ENCODE measurements around the gene RNF217. TPM values are rescaled to one million over a fixed set of nuclear protein-coding genes. Genes with fewer than 3 reads are reported as not detected.

RNF217 gene
- total RNA-seq, 1 donor from 2014 or later = 14.2 TPM

GRCh38 chr6:125004198-125004597 lies 42.0 kb downstream of the RNF217 start:
- H3K4me3 ChIP-seq (ENCODE audit: low read depth, low read length) = no peak overlapping the region
- FAIRE-seq = no peak
- H3K27me3 ChIP-seq (ENCODE audit: control insufficient read depth, insufficient read depth, low read length) = no peaks in the 10 kb centered on the region
- DNase-seq (ENCODE audit: low read depth) = no peak
- peaks cover 1% of the 10 kb centered on the region for H3K36me3 ChIP-seq (ENCODE audit: control insufficient read depth, insufficient read depth, low read length)
- no peak for TF ChIP-seq CTCF (IDR thresholded peaks at IDR 0.05; ENCODE audit: insufficient read depth, low read length, severe bottlenecking)

- no peak overlapping the region for H3K4me3 ChIP-seq (ENCODE audit: low read depth, low read length)
- TF ChIP-seq CTCF (IDR thresholded peaks at IDR 0.05; ENCODE audit: insufficient read depth, low read length, severe bottlenecking) = no peak
- no peaks in the 10 kb centered on the region for H3K27me3 ChIP-seq (ENCODE audit: control insufficient read depth, insufficient read depth, low read length)
- FAIRE-seq = no peak
- peak; percentile 48 for DNase-seq (ENCODE audit: low read depth)
- peaks cover 1% of the 10 kb centered on the region for H3K36me3 ChIP-seq (ENCODE audit: control insufficient read depth, insufficient read depth, low read length)
Measured at GRCh38 chr6:125004797-125005595, 42.8 kb downstream of the RNF217 start.

- H3K4me3 ChIP-seq (ENCODE audit: low read depth, low read length) = no peak overlapping the region
- no peak for DNase-seq (ENCODE audit: low read depth)
- no peak for TF ChIP-seq CTCF (IDR thresholded peaks at IDR 0.05; ENCODE audit: insufficient read depth, low read length, severe bottlenecking)
- H3K27me3 ChIP-seq (ENCODE audit: control insufficient read depth, insufficient read depth, low read length) = no peaks in the 10 kb centered on the region
- FAIRE-seq = peak; percentile 95
- H3K36me3 ChIP-seq (ENCODE audit: control insufficient read depth, insufficient read depth, low read length) = peaks cover 1% of the 10 kb centered on the region
Measured at GRCh38 chr6:125008261-125008703, 46.0 kb downstream of the RNF217 start.

- Histone ChIP-seq H3K4me3 (ENCODE audit: low read depth, low read length) (no peak overlapping the region), H3K27me3 (ENCODE audit: control insufficient read depth, insufficient read depth, low read length) (no peaks in the 10 kb centered on the region), H3K36me3 (ENCODE audit: control insufficient read depth, insufficient read depth, low read length) (peaks cover 1% of the 10 kb centered on the region)
- no peak for TF ChIP-seq CTCF (IDR thresholded peaks at IDR 0.05; ENCODE audit: insufficient read depth, low read length, severe bottlenecking)
- FAIRE-seq (no peak), DNase-seq (ENCODE audit: low read depth) (no peak)
Measured at GRCh38 chr6:125008957-125009356, 46.7 kb downstream of the RNF217 start.

GRCh38 chr6:125009578-125009977 lies 47.3 kb downstream of the RNF217 start:
- no peak overlapping the region for H3K4me3 ChIP-seq (ENCODE audit: low read depth, low read length)
- no peak for FAIRE-seq
- no peak for DNase-seq (ENCODE audit: low read depth)
- no peak for TF ChIP-seq CTCF (IDR thresholded peaks at IDR 0.05; ENCODE audit: insufficient read depth, low read length, severe bottlenecking)
- H3K36me3 ChIP-seq (ENCODE audit: control insufficient read depth, insufficient read depth, low read length) = peaks cover 1% of the 10 kb centered on the region
- H3K27me3 ChIP-seq (ENCODE audit: control insufficient read depth, insufficient read depth, low read length) = no peaks in the 10 kb centered on the region
